Measurements from ENCODE around the gene WFDC10A. TPM values are rescaled to one million over a fixed set of nuclear protein-coding genes. Genes with fewer than 3 reads are reported as not detected.
"Not testable (repeated sequence)": the region's sequence is repeated elsewhere in the genome, so short reads cannot be mapped to it uniquely, and the experiment has no call there.

The WFDC10A gene
- total RNA-seq (not detected), polyA plus RNA-seq (0.09 TPM)
- long read RNA-seq, donor 1 = 0 reads
- long read RNA-seq, donor 2 = 0 reads
- long read RNA-seq, donor 3 = 0 reads
- long read RNA-seq, donor 4 = 0 reads
- long read RNA-seq, donor 5 = 0 reads
- long read RNA-seq, donor 6 = 0 reads
- long read RNA-seq, donor 7 = 0 reads
- long read RNA-seq, donor 8 = 0 reads
- long read RNA-seq, donor 9 = 0 reads
- long read RNA-seq, donor 10 = 0 reads

DNA sequence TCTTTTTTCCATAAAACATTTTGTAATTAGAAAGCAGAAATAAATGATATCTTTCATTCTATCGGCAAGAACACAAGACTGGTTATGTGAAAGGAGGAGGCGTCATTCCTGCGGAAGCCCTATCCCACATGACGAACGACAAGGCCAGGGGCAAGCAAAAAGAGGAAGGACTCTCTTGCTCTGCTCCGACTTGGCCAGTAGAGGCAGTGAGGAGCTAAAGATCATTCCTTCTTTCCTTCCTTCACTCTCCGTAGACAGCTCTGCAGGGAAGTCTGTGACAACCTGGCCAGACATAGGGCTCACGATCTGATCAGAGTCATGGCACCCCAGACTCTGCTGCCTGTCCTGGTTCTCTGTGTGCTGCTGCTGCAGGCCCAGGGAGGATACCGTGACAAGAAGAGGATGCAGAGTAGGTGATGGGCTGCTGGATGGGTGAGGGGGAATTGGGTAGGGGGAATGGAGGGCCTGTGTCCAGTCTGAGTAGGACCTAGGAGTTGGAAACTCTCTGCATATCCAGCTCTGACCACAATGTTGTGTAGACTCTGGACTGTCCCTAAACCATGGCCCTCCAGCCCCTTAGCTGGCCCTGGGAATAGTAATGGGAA, at the start of gene WFDC10A:
WFDC10A (plus strand) TSS at position 244 of the 605 bp plus-strand sequence; CDS start at position 319, 75 bp downstream.
- H3K27me3 ChIP-seq (ENCODE audit: control insufficient read depth in 2 of 2, insufficient read depth in 1 of 2, low read length in 1 of 2) = no peaks in the 10 kb centered on the region
- no peak within 1 kb of the TSS for H3K27ac ChIP-seq (ENCODE audit: low read depth in 1 of 2, low read length in 1 of 2)
- 12% methylated on average over 9 of the region's 9 CpGs for WGBS
- H3K4me1 ChIP-seq (ENCODE audit: control insufficient read depth in 2 of 2, insufficient read depth in 2 of 2, low read length in 2 of 2) = no peaks in the 10 kb centered on the region
- H3K4me3 ChIP-seq (ENCODE audit: low read length in 2 of 2) = no peak within 1 kb of the TSS
- H3K36me3 ChIP-seq (ENCODE audit: control insufficient read depth in 2 of 2, insufficient read depth in 2 of 2, low read length in 1 of 2) = no peaks in the 10 kb centered on the region
- peak in 2 of 9 donors; percentile 7 to 12 for DNase-seq (ENCODE audit: low read depth in 6 of 9, low spot score in 9 of 9)
- H3K9me3 ChIP-seq (ENCODE audit: control insufficient read depth in 2 of 2, insufficient read depth in 1 of 2, low read length in 1 of 2) = no peaks in the 10 kb centered on the region

DNA sequence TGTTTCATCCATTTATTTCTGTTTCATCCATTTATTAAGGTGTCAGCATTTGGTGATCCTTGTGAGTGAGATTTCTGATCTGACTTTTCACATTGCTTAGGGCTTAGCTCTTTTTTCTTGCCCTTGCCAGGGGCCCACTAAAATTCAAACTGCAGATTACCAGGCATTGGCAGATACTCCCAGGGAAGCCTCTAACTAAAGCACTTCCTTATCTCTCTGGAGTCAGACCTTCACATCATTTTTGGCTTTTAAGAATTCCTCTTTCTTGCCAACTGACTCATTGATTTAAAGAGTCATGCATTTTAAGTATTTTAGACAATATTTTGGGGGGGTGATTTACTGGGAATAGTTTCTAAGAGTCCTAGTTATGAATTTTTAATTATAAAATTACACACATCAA, 47.8 kb upstream of the WFDC10A start:
- no peak for DNase-seq (ENCODE audit: low read depth in 6 of 9, low spot score in 9 of 9)
- Histone ChIP-seq H3K4me3 (ENCODE audit: low read length in 2 of 2) (no peak overlapping the region), H3K4me1 (ENCODE audit: control insufficient read depth in 2 of 2, insufficient read depth in 2 of 2, low read length in 2 of 2) (no peaks in the 10 kb centered on the region), H3K36me3 (ENCODE audit: control insufficient read depth in 2 of 2, insufficient read depth in 2 of 2, low read length in 1 of 2) (no peaks in the 10 kb centered on the region), H3K27ac (ENCODE audit: low read depth in 1 of 2, low read length in 1 of 2) (no peak overlapping the region), H3K9me3 (ENCODE audit: control insufficient read depth in 2 of 2, insufficient read depth in 1 of 2, low read length in 1 of 2) (no peaks in the 10 kb centered on the region), H3K27me3 (ENCODE audit: control insufficient read depth in 2 of 2, insufficient read depth in 1 of 2, low read length in 1 of 2) (peaks cover 0 to 3% of the 10 kb centered on the region in 2 donors)

DNA sequence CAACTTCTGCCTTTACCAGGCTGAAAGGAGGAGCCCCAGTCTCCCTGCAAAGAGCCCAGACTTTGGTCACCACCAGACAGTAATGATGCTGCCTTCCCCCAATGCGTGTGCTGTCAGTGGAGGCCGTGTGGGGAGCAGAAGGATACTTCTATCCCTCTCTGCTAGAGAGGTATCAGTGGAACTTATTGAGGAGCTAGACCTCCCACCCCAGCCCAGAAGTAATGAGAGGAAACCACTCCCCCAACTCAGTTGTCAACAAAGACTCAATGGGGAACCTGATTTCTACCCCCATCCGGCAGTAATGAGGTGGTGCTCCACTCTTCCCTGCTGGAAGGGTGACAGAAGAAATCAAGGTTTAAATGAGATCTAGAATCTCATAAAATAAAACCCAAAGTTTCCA, 46.0 kb upstream of the WFDC10A start:
- Histone ChIP-seq H3K36me3 (ENCODE audit: control insufficient read depth in 2 of 2, insufficient read depth in 2 of 2, low read length in 1 of 2) (no peaks in the 10 kb centered on the region), H3K4me1 (ENCODE audit: control insufficient read depth in 2 of 2, insufficient read depth in 2 of 2, low read length in 2 of 2) (no peaks in the 10 kb centered on the region), H3K9me3 (ENCODE audit: control insufficient read depth in 2 of 2, insufficient read depth in 1 of 2, low read length in 1 of 2) (no peaks in the 10 kb centered on the region), H3K27me3 (ENCODE audit: control insufficient read depth in 2 of 2, insufficient read depth in 1 of 2, low read length in 1 of 2) (peaks cover 0 to 3% of the 10 kb centered on the region in 2 donors), H3K27ac (ENCODE audit: low read depth in 1 of 2, low read length in 1 of 2) (no peak overlapping the region), H3K4me3 (ENCODE audit: low read length in 2 of 2) (no peak overlapping the region)
- WGBS = 82% methylated on average over 3 of the region's 3 CpGs
- DNase-seq (ENCODE audit: low read depth in 6 of 9, low spot score in 9 of 9) = no peak

DNA sequence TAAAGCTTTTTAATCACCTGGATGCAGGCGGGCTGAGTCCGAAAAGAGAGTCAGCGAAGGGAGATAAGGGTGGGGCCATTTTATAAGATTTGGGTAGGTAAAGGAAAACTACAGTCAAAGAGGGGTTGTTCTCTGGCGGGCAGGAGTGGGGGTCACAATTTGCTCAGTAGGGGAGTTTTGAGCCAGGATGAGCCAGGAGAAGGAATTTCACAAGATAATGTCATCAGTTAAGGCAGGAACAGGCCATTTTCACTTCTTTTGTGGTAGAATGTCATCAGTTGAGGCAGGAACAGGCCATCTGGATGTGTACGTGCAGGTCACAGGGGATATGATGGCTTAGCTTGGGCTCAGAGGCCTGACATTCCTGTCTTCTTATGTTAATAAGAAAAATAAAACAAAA, 45.2 kb upstream of the WFDC10A start:
- H3K9me3 ChIP-seq (ENCODE audit: control insufficient read depth in 2 of 2, insufficient read depth in 1 of 2, low read length in 1 of 2); H3K36me3 ChIP-seq (ENCODE audit: control insufficient read depth in 2 of 2, insufficient read depth in 2 of 2, low read length in 1 of 2); H3K27ac ChIP-seq (ENCODE audit: low read depth in 1 of 2, low read length in 1 of 2); H3K4me1 ChIP-seq (ENCODE audit: control insufficient read depth in 2 of 2, insufficient read depth in 2 of 2, low read length in 2 of 2); DNase-seq (ENCODE audit: low read depth in 6 of 9, low spot score in 9 of 9); H3K27me3 ChIP-seq (ENCODE audit: control insufficient read depth in 2 of 2, insufficient read depth in 1 of 2, low read length in 1 of 2); H3K4me3 ChIP-seq (ENCODE audit: low read length in 2 of 2): not testable (repeated sequence)
- 93% methylated on average over 5 of the region's 5 CpGs for WGBS

DNA sequence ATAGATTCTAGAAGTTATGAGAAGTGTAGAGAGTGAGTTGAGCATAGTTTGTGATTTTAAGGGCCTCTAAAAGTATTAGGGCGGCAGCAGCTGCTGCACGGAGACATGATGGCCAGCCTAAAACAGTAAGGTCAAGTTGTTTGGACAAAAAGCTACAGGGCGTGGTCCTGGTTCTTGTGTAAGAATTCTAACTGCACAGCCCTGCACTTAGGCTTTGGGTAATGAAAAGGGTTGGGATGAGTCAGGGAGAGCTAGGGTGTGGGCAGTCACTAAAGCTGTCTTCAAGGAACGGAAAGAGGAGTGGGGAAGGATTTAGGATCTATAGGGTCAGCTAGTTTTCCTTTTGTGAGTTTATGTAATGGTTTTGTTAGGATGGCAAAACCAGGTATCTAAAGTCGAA, 43.6 kb upstream of the WFDC10A start:
- H3K4me3 ChIP-seq (ENCODE audit: low read length in 2 of 2); H3K36me3 ChIP-seq (ENCODE audit: control insufficient read depth in 2 of 2, insufficient read depth in 2 of 2, low read length in 1 of 2); H3K4me1 ChIP-seq (ENCODE audit: control insufficient read depth in 2 of 2, insufficient read depth in 2 of 2, low read length in 2 of 2); H3K27ac ChIP-seq (ENCODE audit: low read depth in 1 of 2, low read length in 1 of 2); H3K9me3 ChIP-seq (ENCODE audit: control insufficient read depth in 2 of 2, insufficient read depth in 1 of 2, low read length in 1 of 2); DNase-seq (ENCODE audit: low read depth in 6 of 9, low spot score in 9 of 9); H3K27me3 ChIP-seq (ENCODE audit: control insufficient read depth in 2 of 2, insufficient read depth in 1 of 2, low read length in 1 of 2): not testable (repeated sequence)
- 94% methylated on average over 5 of the region's 5 CpGs for WGBS

DNA sequence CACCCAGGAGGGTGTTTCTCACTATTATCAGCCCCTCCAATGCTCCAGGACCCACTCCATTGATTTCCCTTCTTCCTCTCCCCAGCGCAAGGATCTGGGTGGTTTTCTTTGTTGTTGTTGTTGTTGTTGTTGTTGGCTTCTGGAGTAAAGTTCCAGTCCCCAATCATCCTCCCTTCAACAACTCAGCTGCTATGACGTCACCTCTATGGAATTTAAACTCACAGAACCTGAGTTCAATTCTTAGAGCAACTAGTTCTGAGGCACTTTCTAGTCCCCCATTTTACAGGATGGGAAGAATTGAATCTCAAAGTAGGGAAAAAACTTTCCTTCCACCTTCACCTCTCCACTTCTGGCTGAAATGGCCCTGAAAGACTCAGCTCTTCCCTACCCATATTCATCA, 40.7 kb upstream of the WFDC10A start:
- Histone ChIP-seq H3K36me3 (ENCODE audit: control insufficient read depth in 2 of 2, insufficient read depth in 2 of 2, low read length in 1 of 2) (no peaks in the 10 kb centered on the region), H3K27me3 (ENCODE audit: control insufficient read depth in 2 of 2, insufficient read depth in 1 of 2, low read length in 1 of 2) (no peaks in the 10 kb centered on the region), H3K27ac (ENCODE audit: low read depth in 1 of 2, low read length in 1 of 2) (no peak overlapping the region), H3K4me1 (ENCODE audit: control insufficient read depth in 2 of 2, insufficient read depth in 2 of 2, low read length in 2 of 2) (no peaks in the 10 kb centered on the region), H3K9me3 (ENCODE audit: control insufficient read depth in 2 of 2, insufficient read depth in 1 of 2, low read length in 1 of 2) (no peaks in the 10 kb centered on the region), H3K4me3 (ENCODE audit: low read length in 2 of 2) (no peak overlapping the region)
- DNase-seq (ENCODE audit: low read depth in 6 of 9, low spot score in 9 of 9) = no peak
- 90% methylated on average over 2 of the region's 2 CpGs for WGBS

DNA sequence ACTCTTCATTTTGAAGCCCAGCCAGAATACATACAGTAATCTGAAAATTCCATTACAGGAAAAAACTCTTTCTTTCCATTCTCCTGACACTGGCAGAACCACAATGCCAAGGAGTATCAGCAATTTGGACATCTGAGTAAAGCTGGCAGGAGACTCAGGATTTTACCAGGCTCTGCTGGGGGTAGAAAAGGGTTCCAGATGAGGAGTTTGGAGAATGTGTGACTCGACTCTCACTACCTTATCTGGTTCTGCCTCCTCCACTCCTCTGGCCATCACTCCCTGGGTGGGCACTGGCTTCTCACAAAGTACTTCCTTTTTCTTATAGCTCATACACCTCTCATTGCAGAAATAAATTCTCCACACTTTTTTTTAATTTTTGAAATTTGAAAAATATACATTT, 39.8 kb upstream of the WFDC10A start:
- DNase-seq (ENCODE audit: low read depth in 6 of 9, low spot score in 9 of 9) = no peak
- Histone ChIP-seq H3K27me3 (ENCODE audit: control insufficient read depth in 2 of 2, insufficient read depth in 1 of 2, low read length in 1 of 2) (no peaks in the 10 kb centered on the region), H3K4me3 (ENCODE audit: low read length in 2 of 2) (no peak overlapping the region), H3K36me3 (ENCODE audit: control insufficient read depth in 2 of 2, insufficient read depth in 2 of 2, low read length in 1 of 2) (no peaks in the 10 kb centered on the region), H3K9me3 (ENCODE audit: control insufficient read depth in 2 of 2, insufficient read depth in 1 of 2, low read length in 1 of 2) (no peaks in the 10 kb centered on the region), H3K4me1 (ENCODE audit: control insufficient read depth in 2 of 2, insufficient read depth in 2 of 2, low read length in 2 of 2) (no peaks in the 10 kb centered on the region), H3K27ac (ENCODE audit: low read depth in 1 of 2, low read length in 1 of 2) (no peak overlapping the region)
- 20% methylated on average over 1 of the region's 1 CpG for WGBS

DNA sequence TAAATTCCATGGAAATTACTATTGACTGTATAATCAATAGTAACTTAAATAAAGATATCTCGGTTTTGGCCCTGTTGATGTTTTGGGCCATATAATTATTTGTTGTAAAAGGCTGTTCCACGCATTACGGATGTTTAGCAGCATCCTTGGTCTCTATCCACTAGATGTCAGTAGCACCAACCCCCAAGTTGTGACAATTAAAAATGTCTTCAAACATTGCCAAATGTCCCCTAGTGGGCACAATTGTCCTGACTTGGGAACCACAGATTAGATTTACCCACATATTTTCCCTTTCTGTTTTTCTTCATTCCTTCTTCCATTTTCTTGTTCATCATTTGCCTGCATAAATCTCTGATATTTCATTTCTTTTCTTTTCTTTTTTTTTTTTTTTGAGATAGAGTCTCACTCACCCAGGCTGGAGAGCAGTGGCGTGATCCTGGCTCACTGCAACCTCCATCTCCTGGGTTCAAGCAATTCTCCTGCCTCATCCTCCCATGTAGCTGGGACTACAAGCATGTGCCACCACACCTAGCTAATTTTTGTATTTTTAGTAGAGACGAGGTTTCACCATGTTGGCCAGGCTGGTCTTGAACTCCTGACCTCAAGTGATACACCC, 36.9 kb upstream of the WFDC10A start:
- 65% methylated on average over 5 of the region's 5 CpGs for WGBS
- Histone ChIP-seq H3K4me3 (ENCODE audit: low read length in 2 of 2) (no peak overlapping the region), H3K4me1 (ENCODE audit: control insufficient read depth in 2 of 2, insufficient read depth in 2 of 2, low read length in 2 of 2) (no peaks in the 10 kb centered on the region), H3K9me3 (ENCODE audit: control insufficient read depth in 2 of 2, insufficient read depth in 1 of 2, low read length in 1 of 2) (no peaks in the 10 kb centered on the region), H3K27ac (ENCODE audit: low read depth in 1 of 2, low read length in 1 of 2) (no peak overlapping the region), H3K36me3 (ENCODE audit: control insufficient read depth in 2 of 2, insufficient read depth in 2 of 2, low read length in 1 of 2) (no peaks in the 10 kb centered on the region), H3K27me3 (ENCODE audit: control insufficient read depth in 2 of 2, insufficient read depth in 1 of 2, low read length in 1 of 2) (no peaks in the 10 kb centered on the region)
- DNase-seq (ENCODE audit: low read depth in 6 of 9, low spot score in 9 of 9) = peak in 2 of 9 donors; percentile 11 to 38

DNA sequence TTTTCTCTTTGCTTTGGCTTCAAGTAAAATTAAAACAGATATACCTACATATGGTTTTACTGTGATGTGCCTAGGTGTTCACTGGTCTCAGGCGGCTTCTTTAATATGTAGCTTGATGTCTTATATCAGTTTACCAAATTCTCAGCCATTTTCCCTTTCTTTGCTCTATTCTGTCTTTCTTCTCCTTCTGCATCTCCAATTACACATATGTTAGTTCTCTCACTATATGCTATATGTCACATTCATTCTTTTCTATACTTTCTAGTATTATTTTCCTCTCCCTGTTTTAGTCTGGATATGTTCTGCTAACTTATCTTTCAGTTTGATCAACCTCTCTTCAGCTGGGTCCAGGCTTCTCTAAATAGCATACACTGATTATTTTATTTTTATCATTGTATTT, 36.0 kb upstream of the WFDC10A start:
- DNase-seq (ENCODE audit: low read depth in 6 of 9, low spot score in 9 of 9) = no peak
- no peaks in the 10 kb centered on the region for H3K4me1 ChIP-seq (ENCODE audit: control insufficient read depth in 2 of 2, insufficient read depth in 2 of 2, low read length in 2 of 2)
- H3K27me3 ChIP-seq (ENCODE audit: control insufficient read depth in 2 of 2, insufficient read depth in 1 of 2, low read length in 1 of 2) = no peaks in the 10 kb centered on the region
- no peaks in the 10 kb centered on the region for H3K36me3 ChIP-seq (ENCODE audit: control insufficient read depth in 2 of 2, insufficient read depth in 2 of 2, low read length in 1 of 2)
- no peak overlapping the region for H3K27ac ChIP-seq (ENCODE audit: low read depth in 1 of 2, low read length in 1 of 2)
- WGBS = 96% methylated on average over 1 of the region's 1 CpG
- no peaks in the 10 kb centered on the region for H3K9me3 ChIP-seq (ENCODE audit: control insufficient read depth in 2 of 2, insufficient read depth in 1 of 2, low read length in 1 of 2)
- H3K4me3 ChIP-seq (ENCODE audit: low read length in 2 of 2) = no peak overlapping the region
